H4 (cell line): ENCODE data around the gene CTSG. TPM values are rescaled to one million over a fixed set of nuclear protein-coding genes. Genes with fewer than 3 reads are reported as not detected.
"Not testable (repeated sequence)": the region's sequence is repeated elsewhere in the genome, so short reads cannot be mapped to it uniquely, and the experiment has no call there.

Experiments used
- DNase-seq: peaks from one replicate; pipeline ENCODE4 v3.0.0-alpha.2; 2015; ENCODE audit warnings: low spot score
- total RNA-seq: library from RNA; depleted of rRNA; stranded (reverse); fragments of >200 nt; shearing (Covaris generic); gene quantifications from 2 replicates; pipeline ENCODE4 v1.2.3, GENCODE V29; 2014; rRNA removed

CTSG gene, protein sequence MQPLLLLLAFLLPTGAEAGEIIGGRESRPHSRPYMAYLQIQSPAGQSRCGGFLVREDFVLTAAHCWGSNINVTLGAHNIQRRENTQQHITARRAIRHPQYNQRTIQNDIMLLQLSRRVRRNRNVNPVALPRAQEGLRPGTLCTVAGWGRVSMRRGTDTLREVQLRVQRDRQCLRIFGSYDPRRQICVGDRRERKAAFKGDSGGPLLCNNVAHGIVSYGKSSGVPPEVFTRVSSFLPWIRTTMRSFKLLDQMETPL
- total RNA-seq, result not detected in 2 replicates

DNA sequence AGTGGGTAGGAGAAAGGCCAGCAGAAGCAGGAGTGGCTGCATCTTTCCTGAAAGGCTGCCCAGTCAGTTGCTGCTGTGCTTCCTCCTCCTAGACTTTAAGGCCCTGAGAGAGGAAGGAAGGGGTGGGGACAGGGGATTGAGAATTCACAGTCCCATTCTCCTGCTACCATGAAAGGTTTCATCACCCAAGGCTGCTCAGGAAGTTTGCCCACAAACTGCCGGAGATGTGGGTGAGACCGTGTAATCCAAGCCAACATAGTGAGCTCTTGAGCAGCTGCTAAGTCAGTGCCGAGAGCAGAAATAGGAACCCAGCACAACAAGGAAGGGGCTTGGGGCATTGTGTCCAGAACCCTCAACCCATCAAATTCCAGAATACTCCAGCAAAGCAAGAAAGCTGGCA lies at the start of gene CTSG:
CTSG (minus strand) TSS at position 69 of the 400 bp plus-strand sequence; CDS start at position 42, 27 bp downstream.
- DNase-seq, result no peak

DNA sequence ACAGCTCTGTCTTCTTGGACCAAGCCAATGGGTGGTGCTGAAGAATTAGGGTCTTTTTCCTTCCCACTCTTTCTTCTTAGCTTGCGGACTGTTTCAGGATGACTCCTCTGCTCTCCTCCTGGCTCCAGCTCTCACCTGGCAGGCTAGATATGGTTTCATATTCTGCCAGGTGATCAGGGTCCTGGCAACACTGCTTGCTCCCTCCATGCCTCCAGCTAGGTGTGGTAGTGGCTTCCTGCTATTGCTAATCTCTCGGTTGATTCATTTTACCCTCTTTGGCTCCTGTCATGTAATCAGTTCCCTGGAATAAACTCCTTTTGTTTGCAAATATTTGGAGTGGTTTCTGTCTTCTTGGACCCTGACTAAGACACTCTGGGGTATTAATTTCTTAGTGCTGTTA lies 37.7 kb upstream of the CTSG start:
- DNase-seq, result no peak

DNA sequence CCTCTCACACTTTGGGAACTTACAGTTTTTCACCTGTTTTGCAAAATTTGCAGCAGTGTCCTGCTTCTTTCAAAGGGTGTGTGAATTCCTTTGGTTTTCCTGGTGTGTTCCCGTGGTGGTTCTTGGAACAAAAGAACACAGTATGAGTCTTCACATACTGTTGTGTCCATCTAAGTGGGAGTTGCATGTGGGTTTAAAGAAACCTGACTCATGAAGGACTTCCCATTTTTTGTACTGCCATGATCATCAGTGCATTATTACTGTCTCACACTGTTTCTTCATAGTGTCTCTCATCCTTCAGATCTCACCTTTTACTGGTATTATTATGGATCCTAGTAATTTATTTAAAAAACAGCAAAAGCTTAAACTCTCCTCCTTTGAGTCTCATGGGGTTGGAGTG lies 37.2 kb upstream of the CTSG start:
- no peak for DNase-seq

DNA sequence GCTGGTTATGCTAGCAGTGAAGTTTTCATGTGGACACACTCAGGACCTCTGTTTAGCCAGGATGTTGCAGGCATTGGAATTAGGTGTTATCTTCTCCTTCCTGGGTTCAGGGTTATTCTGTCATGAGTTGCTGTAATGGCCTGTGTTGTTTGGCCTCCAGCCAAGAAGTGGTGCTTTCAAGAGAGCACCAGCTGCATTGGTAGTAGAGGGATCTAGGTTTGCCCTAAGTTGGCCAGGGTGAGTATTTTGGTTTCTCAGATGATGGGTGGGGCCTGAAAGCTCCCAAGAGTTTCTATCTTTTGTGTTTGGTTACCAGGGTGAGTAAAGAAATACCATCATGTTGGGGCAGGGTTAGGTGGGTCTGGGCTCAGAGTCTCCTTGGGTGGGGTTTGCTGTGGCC lies 36.1 kb upstream of the CTSG start:
- DNase-seq, result no peak

DNA sequence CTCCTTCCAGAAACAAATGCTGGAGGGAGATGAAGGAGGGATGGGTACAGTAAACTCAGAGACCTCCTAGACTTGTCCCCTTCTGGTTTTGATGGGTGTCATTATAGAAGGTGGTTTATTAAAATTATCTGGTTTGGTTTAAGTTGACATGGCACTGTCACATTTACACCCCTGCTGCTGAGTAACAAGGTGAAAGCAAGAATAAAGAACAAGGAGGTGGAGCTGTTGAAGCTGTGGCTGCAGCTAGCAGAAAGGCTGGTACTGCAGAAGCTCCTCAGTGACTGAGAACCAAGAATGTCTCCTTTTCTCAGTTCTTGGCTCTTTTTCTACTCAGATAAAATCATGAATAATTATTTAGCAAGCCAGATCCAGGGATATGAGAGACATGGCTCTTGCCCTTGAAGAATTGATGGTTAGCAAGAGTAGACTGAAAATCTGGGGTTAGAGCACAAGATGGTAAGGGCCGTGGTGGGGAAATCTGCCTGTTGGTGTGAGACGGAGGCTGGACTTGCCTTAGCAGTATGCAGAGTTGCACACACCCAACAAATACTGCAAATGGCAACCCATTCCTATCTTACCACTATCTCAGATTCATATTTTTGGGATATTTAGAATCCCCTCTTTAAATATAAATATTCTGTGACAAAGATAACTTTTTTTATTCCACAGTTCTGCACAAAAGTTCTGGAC lies 33.8 kb upstream of the CTSG start, which contains the start of gene GZMH:
GZMH (minus strand) TSS at position 31 of the 690 bp plus-strand sequence. CDS start 72 bp downstream, outside the sequence.
- no peak for DNase-seq

DNA sequence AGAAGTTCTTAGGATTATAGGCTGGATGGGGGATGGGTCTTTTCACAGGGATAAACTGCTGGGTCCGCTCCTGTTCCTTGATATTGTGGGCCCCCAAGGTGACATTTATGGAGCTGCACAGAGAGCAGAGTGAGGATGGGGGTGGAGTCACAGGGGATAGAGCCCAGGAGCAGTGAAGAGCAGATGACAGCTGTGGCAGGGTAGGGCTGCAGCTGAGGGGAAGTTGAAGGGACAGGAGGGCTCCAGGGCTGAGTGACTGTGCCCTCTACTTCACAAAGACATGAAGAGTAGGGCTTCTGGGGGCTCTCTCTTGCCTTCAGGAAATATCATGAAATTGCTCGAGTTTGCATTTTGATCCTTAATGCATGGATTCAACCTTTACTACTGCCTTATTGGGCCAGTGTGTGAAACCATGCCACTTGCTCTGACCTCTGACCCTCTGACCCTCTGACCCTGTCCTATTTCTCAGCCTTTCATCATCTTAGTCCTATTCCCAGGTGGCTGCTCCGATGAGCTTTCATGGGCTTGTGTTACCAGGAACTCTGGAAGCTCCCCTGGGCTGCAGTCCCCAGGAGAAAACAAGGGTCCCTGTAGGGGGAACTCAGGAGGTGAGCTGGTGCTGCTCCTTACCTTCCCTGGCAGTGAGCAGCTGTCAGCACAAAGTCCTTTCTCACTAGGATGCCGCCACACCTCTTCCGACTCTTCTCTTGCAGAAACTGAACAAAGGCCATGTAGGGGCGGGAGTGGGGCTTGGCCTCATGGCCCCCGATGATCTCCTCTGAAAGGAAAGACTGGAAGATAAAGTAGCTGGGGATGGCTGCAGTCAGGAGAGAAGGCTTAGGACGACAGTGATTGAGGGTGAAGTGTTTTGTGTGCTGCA lies 31.8 kb upstream of the CTSG start:
- no peak for DNase-seq

DNA sequence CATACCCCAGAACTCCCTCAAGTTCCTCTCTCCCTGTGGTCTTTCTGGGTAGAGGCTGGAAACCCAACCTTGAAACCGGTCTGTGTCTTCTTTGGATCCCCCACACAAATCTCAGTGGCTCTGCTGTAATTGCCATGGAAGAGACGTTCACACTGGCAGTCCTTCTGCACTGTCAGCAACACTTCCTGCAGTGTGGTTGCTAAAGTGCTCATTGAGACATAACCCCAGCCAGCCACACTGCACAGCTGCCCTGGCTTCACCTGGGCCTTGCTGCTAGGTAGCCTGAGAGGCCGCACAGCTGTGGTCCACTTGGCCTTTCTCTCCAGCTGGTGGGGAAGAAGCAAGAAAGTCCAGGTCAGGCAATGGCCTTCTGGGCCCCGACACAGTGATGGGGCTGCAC lies 31.0 kb upstream of the CTSG start:
- no peak for DNase-seq

DNA sequence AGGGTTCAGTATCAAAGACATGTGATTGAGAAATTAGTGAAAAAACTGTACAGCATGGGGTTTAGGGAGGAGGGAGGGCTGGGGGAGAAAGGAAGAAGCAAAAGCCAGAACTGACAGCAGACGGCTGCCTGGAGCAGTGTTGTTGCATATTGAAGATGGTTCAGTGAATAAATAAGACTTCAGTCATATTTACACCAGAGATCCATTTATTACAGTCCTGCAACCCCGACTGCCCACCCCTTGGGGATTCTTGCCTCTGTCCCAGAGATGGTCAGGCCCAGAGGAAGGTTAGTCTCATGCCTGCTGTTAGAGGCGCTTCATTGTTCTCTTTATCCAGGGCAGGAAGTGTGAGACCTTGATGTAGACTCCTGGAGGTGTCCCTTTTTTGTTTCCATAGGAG lies 30.2 kb upstream of the CTSG start:
- no peak for DNase-seq

DNA sequence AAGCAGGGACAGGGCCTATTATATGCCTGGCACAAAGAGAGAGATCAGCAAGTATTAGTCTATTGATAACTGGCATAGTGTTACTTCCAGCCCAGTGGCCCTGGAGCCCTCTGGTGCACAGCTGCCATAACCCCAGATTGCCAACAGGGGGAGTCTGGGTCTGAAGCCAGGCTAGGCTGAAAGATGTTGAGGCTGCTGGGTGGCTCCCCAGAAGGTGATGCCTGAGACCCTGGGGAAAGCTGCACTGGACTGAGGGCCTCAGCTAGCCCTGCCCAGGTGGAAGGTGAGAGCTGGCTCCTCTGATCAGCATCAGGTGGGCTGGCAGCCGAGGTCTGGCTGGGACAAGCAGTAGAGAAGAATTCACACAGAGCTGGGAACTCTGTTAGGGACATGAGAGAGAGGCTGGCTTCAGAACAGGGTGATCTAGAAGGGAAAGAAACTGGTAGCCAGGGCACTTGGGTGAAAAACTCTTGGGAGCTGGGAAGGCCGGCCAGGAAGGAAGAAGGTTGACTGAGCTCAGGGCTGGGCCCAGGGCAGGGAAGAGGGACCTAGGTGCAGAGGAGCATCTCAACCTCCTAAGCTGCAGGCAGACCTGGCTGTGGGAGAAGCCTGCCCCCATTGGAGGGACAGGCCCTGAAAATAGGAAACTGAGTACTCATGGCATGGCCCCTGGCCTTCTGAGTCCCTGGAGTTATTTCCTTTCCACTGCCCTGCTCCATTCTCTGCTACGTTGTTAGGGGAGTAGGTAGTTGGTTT lies 29.6 kb upstream of the CTSG start:
- no peak for DNase-seq

DNA sequence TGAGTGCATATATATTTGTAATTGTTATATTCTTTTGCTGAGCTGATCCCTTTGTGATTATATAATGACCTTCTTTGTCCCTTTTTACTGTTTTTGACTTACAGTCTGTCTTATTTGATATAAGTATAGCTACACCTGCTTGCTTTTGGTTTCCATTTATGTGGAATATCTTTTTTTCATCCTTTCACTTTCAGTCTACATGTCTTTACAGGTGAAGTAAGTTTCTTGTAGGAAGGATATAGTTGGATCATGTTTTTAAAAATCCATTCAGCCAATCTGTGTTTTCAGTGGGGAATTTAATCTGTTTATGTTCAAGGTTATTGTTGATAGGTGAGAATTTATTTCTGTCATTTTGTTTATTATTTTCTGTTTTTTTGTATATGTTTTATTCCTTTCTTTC lies 21.4 kb upstream of the CTSG start:
- no peak for DNase-seq

DNA sequence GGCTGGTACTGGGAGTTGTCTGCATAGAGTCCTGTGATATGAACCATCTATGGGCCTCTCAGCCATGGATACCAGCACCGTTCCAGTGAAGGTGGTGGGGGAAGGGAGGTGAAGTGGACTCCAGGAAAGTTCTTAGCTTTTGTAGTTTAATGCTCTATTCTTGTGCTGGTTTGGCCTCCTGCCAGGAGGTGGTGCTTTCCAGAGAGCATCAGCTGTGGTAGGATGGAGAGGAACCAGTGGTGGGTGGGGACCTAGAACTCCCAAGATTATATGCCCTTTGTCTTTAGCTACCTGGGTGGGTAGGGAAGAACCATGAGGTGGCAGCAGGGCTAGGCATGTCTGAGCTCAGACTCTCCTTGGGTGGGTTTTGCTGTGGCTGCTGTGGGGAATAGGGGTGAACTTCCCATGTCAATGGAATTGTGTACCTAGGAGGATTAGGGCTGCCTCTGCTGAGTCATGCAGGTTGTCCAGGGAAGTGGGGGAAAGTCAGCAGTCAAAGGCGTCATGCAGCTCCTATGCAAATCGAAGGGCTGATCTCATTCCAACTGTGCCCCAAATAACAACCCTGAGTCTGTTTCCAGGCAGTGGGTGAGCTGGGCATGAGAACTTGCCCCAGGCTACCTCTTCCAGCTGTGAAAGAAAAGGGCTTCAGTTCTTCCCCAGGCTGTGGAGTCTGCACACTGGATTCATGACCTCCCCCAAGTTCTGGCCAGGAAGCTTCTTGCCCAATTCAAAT lies 19.2 kb upstream of the CTSG start:
- peak; percentile 63 for DNase-seq

DNA sequence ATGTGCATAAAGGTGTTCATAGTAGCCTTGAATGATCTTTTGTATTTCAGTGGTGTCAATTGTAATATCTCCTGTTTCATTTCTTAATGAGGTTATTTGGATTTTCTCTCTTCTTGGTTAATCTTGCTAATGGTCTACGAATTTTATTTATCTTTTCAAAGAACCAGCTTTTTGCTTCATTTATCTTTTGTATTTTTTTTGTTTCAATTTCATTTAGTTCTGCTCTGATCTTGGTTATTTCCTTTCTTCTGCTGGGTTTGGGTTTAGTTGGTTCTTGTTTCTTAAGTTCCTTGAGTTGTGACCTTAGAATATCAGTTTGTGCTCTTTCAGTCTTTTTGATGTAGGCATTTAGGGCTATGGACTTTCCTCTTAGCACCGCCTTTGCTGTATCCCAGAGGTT lies 15.0 kb upstream of the CTSG start:
- DNase-seq, result not testable (repeated sequence)

DNA sequence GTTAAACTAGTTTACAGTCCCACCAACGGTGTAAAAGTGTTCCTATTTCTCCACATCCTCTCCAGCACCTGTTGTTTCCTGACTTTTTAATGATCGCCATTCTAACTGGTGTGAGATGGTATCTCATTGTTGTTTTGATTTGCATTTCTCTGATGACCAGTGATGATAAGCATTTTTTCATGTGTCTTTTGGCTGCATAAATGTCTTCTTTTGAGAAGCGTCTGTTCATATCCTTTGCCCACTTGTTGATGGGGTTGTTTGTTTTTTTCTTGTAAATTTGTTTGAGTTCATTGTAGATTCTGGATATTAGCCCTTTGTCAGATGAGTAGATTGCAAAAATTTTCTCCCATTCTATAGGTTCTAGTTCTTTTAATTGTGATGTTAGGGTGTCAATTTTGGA lies 8.4 kb upstream of the CTSG start:
- not testable (repeated sequence) for DNase-seq

DNA sequence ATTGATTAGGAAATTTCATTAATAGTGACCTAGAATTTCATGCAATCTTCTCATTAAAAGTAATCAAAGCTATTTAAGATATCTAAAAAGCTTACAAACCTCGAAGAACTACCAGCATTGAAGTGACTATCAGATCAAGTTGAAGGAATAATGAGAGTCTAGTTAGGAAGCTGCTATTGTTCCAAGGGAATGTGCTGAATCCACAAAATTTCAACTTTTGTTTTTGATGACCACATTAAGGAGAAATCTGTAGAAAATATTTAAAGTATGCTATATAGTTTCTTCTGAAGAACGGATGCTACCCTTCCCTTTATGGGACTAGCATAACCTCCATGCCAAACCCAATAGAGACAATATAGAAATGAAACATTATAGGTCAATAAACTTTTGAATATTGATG lies 2.5 kb upstream of the CTSG start:
- DNase-seq, result no peak

DNA sequence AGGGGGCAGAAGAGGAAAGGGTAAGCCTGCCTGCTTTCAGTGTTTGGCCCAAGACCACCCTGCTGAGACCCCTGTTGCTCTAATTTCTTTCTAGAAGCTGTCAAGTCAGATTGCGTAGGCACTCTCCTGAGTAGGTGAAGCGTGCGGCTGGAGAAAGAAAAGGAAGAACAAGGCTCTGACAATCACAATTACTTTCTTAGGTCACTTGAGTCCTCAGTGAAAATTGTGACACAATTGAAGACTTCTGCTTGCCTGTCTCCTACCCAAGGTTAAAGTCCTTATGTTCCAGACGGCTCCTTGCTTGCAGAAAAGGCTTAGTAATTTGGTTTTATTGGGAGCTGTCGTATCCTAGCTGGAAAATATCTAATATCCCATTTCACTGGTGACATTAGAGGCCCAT lies 721 bp upstream of the CTSG start:
- DNase-seq, result no peak

DNA sequence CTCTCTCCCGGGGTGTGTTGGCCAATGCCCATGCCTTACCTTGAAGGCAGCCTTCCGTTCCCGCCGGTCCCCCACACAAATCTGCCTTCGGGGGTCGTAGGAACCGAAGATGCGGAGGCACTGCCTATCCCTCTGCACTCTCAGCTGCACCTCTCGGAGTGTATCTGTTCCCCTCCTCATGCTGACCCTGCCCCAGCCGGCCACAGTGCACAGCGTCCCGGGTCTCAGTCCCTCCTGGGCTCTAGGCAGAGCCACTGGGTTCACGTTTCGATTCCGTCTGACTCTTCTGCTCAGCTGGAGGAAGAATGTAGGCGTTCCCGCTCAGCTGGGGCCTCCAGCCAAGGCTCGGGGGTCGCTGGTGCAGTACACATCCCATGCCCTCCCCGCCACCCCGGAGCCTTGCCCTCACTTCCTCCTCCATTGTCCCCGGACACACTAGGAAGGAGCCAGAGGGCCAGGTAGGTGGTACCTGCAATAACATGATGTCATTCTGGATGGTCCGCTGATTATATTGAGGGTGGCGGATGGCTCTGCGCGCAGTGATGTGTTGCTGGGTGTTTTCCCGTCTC lies 1.8 kb downstream of the CTSG start:
- DNase-seq, result no peak

DNA sequence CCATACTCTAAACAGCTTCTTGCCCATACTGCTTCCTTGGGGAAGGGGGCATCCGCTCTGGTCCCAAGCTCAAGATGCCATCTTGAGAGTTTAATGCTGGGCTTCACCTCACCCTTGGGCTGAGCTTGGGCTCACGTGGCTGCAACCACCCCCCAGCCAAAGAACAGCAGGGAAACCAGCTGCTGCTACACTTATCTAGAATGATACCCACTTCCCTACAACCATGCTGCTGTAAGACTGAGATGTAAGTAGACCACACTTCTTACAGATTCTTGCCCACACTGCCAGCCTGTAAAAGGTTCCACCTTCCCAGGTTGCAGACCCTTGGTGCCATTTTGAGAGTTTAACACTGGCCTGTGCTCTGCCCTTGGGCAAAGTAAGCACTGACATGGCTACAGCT lies 9.7 kb downstream of the CTSG start:
- no peak for DNase-seq

DNA sequence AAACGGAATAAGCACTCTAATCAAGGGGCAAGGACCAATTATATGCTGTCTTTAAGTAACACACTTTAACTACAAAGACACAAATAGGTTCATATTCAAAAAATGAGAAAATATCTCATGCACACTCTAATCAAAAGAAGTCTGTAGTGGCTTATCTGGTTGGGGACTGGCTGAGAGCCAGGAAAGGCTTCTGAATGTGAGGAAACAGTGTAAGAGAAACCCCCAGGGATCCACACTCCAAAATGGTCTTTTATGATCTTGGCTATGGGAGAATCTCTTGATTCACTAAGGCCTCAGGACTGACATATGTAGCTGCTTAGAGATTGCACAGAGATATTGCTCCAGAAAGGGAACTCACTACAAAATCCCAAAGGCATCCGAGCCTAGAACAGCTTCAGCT lies 10.3 kb downstream of the CTSG start:
- DNase-seq, result no peak

DNA sequence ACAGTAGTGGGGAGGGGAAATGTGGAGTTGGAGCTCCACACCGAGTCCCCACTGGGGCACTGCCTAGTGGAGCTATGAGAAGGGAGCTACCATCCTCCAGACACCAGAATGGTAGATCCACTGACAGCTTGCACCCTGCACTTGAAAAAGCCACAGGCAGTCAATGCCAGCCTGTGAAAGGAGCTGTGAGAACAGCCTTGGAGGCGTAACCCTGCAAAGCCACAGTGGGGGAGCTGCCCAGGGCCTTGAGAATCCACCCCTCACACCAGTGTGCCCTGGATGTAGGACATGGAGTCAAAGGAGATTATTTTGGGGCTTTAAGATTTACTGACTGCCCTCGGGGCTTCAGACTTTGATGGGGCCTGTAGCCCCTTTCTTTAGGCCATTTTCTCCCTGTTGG lies 12.5 kb downstream of the CTSG start:
- no peak for DNase-seq

DNA sequence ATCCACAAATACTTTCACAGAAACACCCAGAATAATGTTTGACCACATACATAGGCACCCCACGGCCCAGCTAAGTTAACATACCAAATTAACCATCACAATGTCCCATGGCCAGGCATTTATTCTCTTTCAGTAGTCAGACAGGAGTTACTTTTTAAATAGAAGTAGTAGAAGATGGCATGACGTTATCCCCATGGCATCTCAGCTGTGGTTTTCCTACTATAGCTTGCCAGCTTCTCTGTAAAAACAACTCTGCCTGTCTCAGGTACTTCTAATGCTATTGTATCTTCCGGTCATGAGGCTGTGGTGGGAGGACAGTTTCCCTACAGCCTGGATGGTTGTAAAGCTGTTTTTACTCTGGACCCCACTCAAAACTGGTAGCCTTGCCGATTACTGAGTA lies 19.3 kb downstream of the CTSG start:
- DNase-seq, result peak; percentile 46

DNA sequence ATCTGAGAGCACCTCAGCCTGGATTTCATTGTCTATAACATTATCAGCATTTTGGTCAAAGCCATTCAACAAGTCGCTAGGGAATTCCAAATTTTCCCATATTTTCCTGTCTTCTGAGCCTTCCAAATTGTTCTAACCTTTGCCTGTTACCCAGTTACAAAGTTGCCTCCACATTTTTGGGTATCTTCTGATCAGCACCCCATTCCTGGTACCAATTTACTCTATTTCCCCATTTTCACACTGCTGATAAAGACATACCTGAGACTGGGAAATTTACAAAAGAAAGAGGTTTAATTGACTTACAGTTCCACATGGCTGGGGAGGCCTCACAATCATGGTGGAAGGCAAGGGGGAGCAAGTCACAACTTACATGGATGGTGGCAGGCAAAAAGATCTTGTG lies 27.0 kb downstream of the CTSG start:
- not testable (repeated sequence) for DNase-seq
